Myocyte (in vitro differentiated cells): ENCODE results near the gene TMEM184A. TPM values are rescaled to one million over a fixed set of nuclear protein-coding genes. Genes with fewer than 3 reads are reported as not detected.
"Not testable (repeated sequence)": the region's sequence is repeated elsewhere in the genome, so short reads cannot be mapped to it uniquely, and the experiment has no call there.

Experiments
- DNase-seq: peaks from one replicate; pipeline ENCODE4 v3.0.0-alpha.2; 2012; ENCODE audit warnings: low read depth
- total RNA-seq: library from RNA; depleted of rRNA; stranded (reverse); fragments of >200 nt; gene quantifications from 2 replicates; pipeline ENCODE4 v1.2.3, GENCODE V29; 2014

TMEM184A gene
- total RNA-seq, 1 donor from 2014 or later: 0.32 TPM

- DNase-seq: no peak
Measured at GRCh38 chr7:1529383-1530116, 26.5 kb downstream of the TMEM184A start.

GRCh38 chr7:1526271-1526754 lies 29.7 kb downstream of the TMEM184A start:
- no peak for DNase-seq

GRCh38 chr7:1525409-1525808 lies 30.6 kb downstream of the TMEM184A start:
- DNase-seq: no peak

GRCh38 chr7:1523844-1524243 lies 32.2 kb downstream of the TMEM184A start:
- DNase-seq: no peak

GRCh38 chr7:1523208-1523607 lies 32.8 kb downstream of the TMEM184A start:
- no peak for DNase-seq

GRCh38 chr7:1521456-1521855 lies 34.5 kb downstream of the TMEM184A start:
- no peak for DNase-seq

- peak; percentile 19 for DNase-seq
Measured at GRCh38 chr7:1520539-1521234, 35.3 kb downstream of the TMEM184A start.

GRCh38 chr7:1519322-1519922 lies 36.6 kb downstream of the TMEM184A start:
- not testable (repeated sequence) for DNase-seq

GRCh38 chr7:1516586-1517251 lies 39.3 kb downstream of the TMEM184A start:
- DNase-seq: no peak

- DNase-seq: not testable (repeated sequence)
Measured at GRCh38 chr7:1515509-1515967, 40.5 kb downstream of the TMEM184A start.

- DNase-seq: no peak
Measured at GRCh38 chr7:1514995-1515401, 41.0 kb downstream of the TMEM184A start.

- no peak for DNase-seq
Measured at GRCh38 chr7:1514407-1514806, 41.6 kb downstream of the TMEM184A start.

- DNase-seq: peak; percentile 34
Measured at GRCh38 chr7:1513657-1514095, 42.3 kb downstream of the TMEM184A start.

- DNase-seq: peak; percentile 98
Measured at GRCh38 chr7:1512781-1513656, 43.0 kb downstream of the TMEM184A start.

GRCh38 chr7:1511444-1512422 lies 44.3 kb downstream of the TMEM184A start:
- DNase-seq: no peak

GRCh38 chr7:1510780-1511154 lies 45.2 kb downstream of the TMEM184A start:
- no peak for DNase-seq

GRCh38 chr7:1509226-1509625 lies 46.8 kb downstream of the TMEM184A start:
- DNase-seq: no peak

- DNase-seq: peak; percentile 84
Measured at GRCh38 chr7:1508277-1508758, 47.7 kb downstream of the TMEM184A start.
